ENCODE measurements around the gene WRAP53.
"Not testable (repeated sequence)": the region's sequence is repeated elsewhere in the genome, so short reads cannot be mapped to it uniquely, and the experiment has no call there.

The WRAP53 gene

GRCh38 chr17:7687908-7688807 lies at the start of gene WRAP53:
TSS of gene WRAP53 (plus strand) at chr17:7688477. CDS start at chr17:7688649, 172 bp downstream.
- TF ChIP-seq CTCF (conservative IDR thresholded peaks at IDR 0.05; ENCODE audit: control insufficient read depth, insufficient read depth, low read depth, low read length), result peak; percentile 91
- DNase-seq (ENCODE audit: low read depth), result peak; percentile 99
- H3K4me3 ChIP-seq (ENCODE audit: control insufficient read depth, low read depth, low read length), result peak within 1 kb of the TSS; percentile 99

GRCh38 chr17:7640783-7641182 lies 47.5 kb upstream of the WRAP53 start:
- no peak for TF ChIP-seq CTCF (conservative IDR thresholded peaks at IDR 0.05; ENCODE audit: control insufficient read depth, insufficient read depth, low read depth, low read length)
- no peak for DNase-seq (ENCODE audit: low read depth)
- no peak overlapping the region for H3K4me3 ChIP-seq (ENCODE audit: control insufficient read depth, low read depth, low read length)

- H3K4me3 ChIP-seq (ENCODE audit: control insufficient read depth, low read depth, low read length); DNase-seq (ENCODE audit: low read depth): not testable (repeated sequence)
These were observed 46.6 kb upstream of the WRAP53 start for GRCh38 chr17:7641635-7642034.

- DNase-seq (ENCODE audit: low read depth), result no peak
- no peak for TF ChIP-seq CTCF (conservative IDR thresholded peaks at IDR 0.05; ENCODE audit: control insufficient read depth, insufficient read depth, low read depth, low read length)
- no peak overlapping the region for H3K4me3 ChIP-seq (ENCODE audit: control insufficient read depth, low read depth, low read length)
These were observed 43.5 kb upstream of the WRAP53 start for GRCh38 chr17:7644775-7645174.

- H3K4me3 ChIP-seq (ENCODE audit: control insufficient read depth, low read depth, low read length), result no peak overlapping the region
- no peak for TF ChIP-seq CTCF (conservative IDR thresholded peaks at IDR 0.05; ENCODE audit: control insufficient read depth, insufficient read depth, low read depth, low read length)
- DNase-seq (ENCODE audit: low read depth), result no peak
These were observed 41.8 kb upstream of the WRAP53 start for GRCh38 chr17:7646457-7646856.

GRCh38 chr17:7647018-7647417 lies 41.3 kb upstream of the WRAP53 start:
- no peak for TF ChIP-seq CTCF (conservative IDR thresholded peaks at IDR 0.05; ENCODE audit: control insufficient read depth, insufficient read depth, low read depth, low read length)
- no peak overlapping the region for H3K4me3 ChIP-seq (ENCODE audit: control insufficient read depth, low read depth, low read length)
- no peak for DNase-seq (ENCODE audit: low read depth)

- peak; percentile 8 for DNase-seq (ENCODE audit: low read depth)
- H3K4me3 ChIP-seq (ENCODE audit: control insufficient read depth, low read depth, low read length), result peak within 1 kb of the TSS; percentile 19
- TF ChIP-seq CTCF (conservative IDR thresholded peaks at IDR 0.05; ENCODE audit: control insufficient read depth, insufficient read depth, low read depth, low read length), result no peak
These were observed 37.7 kb upstream of the WRAP53 start, which contains the start of gene ATP1B2 for GRCh38 chr17:7650509-7651096. TSS of gene ATP1B2 (plus strand) at chr17:7650926. CDS start at chr17:7651519, 593 bp downstream.
